K562 (cell line): ENCODE data around the gene CSF1. TPM values are rescaled to one million over a fixed set of nuclear protein-coding genes. Genes with fewer than 3 reads are reported as not detected.

ENCODE experiments used
- CAMTA2 ChIP-seq: fragments of 250-450 bp; sonication (Bioruptor Pico); conservative IDR thresholded peaks from 2 replicates; pipeline ENCODE4 v1.5.1; 2022
- CREB3 ChIP-seq: fragments of 450-650 bp; conservative IDR thresholded peaks from 2 replicates; pipeline ENCODE4 v1.6.1; 2016; ENCODE audit warnings: missing genetic modification characterization, low read depth, mild to moderate bottlenecking, missing compliant biosample characterization, moderate library complexity
- DMBX1 ChIP-seq: fragments of 250-450 bp; sonication (Bioruptor Pico); IDR thresholded peaks from 2 replicates; pipeline ENCODE4 v1.8.0; 2022; ENCODE audit warnings: inconsistent platforms, mild to moderate bottlenecking, moderate library complexity, borderline replicate concordance
- ELF1 ChIP-seq: fragments of 200-800 bp; sonication (Bioruptor generic); IDR thresholded peaks from 2 replicates; pipeline ENCODE4 v1.6.1; 2016; ENCODE audit warnings: missing genetic modification characterization, missing compliant biosample characterization
- GTF2A2 ChIP-seq: IDR thresholded peaks from 2 replicates; pipeline ENCODE4 v1.6.1; 2016; ENCODE audit warnings: mild to moderate bottlenecking, missing genetic modification characterization, missing compliant biosample characterization
- HDAC8 ChIP-seq: fragments of 450-650 bp; IDR thresholded peaks from 2 replicates; pipeline ENCODE4 v1.6.1; 2016; ENCODE audit warnings: mild to moderate bottlenecking, missing genetic modification characterization, moderate library complexity, missing compliant biosample characterization
- ILK ChIP-seq: fragments of 450-650 bp; IDR thresholded peaks from 2 replicates; pipeline ENCODE4 v1.6.1; 2016; ENCODE audit warnings: missing genetic modification characterization, low read depth, mild to moderate bottlenecking, missing compliant biosample characterization, moderate library complexity, borderline replicate concordance
- MED1 ChIP-seq: sonication (generic); formaldehyde crosslinking; IDR thresholded peaks from 2 replicates; pipeline ENCODE4 v1.8.1; 2023; ENCODE audit warnings: missing genetic modification reagents, borderline replicate concordance
- MEF2D ChIP-seq: conservative IDR thresholded peaks from 2 replicates; pipeline ENCODE4 v1.6.1; 2016; ENCODE audit warnings: low read depth, missing genetic modification characterization, missing compliant biosample characterization
- NR2C1 ChIP-seq, 2 experiments: fragments of 450-650 bp; IDR thresholded peaks; 2 replicates each; pipeline ENCODE4 v1.6.1; 2017; ENCODE audit warnings: mild to moderate bottlenecking in 2 of 2, antibody characterized with exemption in 1 of 2, inconsistent platforms in 1 of 2, missing compliant biosample characterization in 1 of 2, missing genetic modification characterization in 1 of 2
- NR4A1 ChIP-seq, 2 experiments: fragments of 250-450 bp in 1 of 2; fragments of 450-650 bp in 1 of 2; sonication (Bioruptor Pico) in 1 of 2; IDR thresholded peaks; 2 replicates each; pipeline versions ENCODE4 v1.4.0 to v1.6.1; 2016 to 2020; ENCODE audit warnings: mild to moderate bottlenecking in 2 of 2, missing compliant biosample characterization in 1 of 2, missing genetic modification characterization in 1 of 2, moderate library complexity in 1 of 2
- SRSF1 ChIP-seq: fragments of 200-400 bp; formaldehyde crosslinking; IDR thresholded peaks from 2 replicates; pipeline ENCODE4 v1.6.1; 2017; ENCODE audit warnings: mild to moderate bottlenecking, low read depth, low read length, moderate library complexity
- ZNF583 ChIP-seq: fragments of 250-450 bp; sonication (Bioruptor Pico); IDR thresholded peaks from 2 replicates; pipeline ENCODE4 v1.4.0; 2020
- ZNF592 ChIP-seq: fragments of 450-650 bp; IDR thresholded peaks from 2 replicates; pipeline ENCODE4 v1.6.1; 2017; ENCODE audit warnings: antibody characterized with exemption, mild to moderate bottlenecking
- ZNF639 ChIP-seq, 2 experiments: fragments of 200-800 bp in 1 of 2; sonication (Bioruptor generic) in 1 of 2; sonication (generic) in 1 of 2; formaldehyde crosslinking in 1 of 2; IDR thresholded peaks in 1 of 2; conservative IDR thresholded peaks in 1 of 2; 2 replicates each; pipeline versions ENCODE4 v1.5.0 to v1.6.1; 2016 to 2020; ENCODE audit warnings: missing compliant biosample characterization in 1 of 2, missing genetic modification characterization in 1 of 2, missing genetic modification reagents in 1 of 2
- polyA plus RNA-seq, 8 experiments: library from polyadenylated mRNA; depleted of rRNA in 4 of 8; stranded (reverse) in 5 of 8; unstranded in 3 of 8; fragments of >200 nt; fragmentation: Nextera tagmentation in 2 of 8; fragmentation: Illumina TruSeq in 1 of 8; extraction: Ambion mirVana in 2 of 8; extraction: Trizol in 1 of 8; gene quantifications; 2 replicates each; pipeline versions ENCODE4 v1.2.1 to v1.2.3, GENCODE V29; 2011 to 2014; ENCODE audit warnings: inconsistent platforms in 1 of 8, missing spikeins in 1 of 8
- total RNA-seq, 7 experiments: library from RNA; depleted of rRNA in 6 of 7; stranded (reverse); fragments of >200 nt in 6 of 7; fragmentation: Illumina TruSeq in 2 of 7; extraction: Trizol in 2 of 7; gene quantifications; 2 replicates each; pipeline versions ENCODE4 v1.2.1 to v1.2.3, GENCODE V29; 2011 to 2021; ENCODE audit warnings: low replicate concordance in 1 of 7

The CSF1 gene
- total and polyA plus RNA-seq, 9 of the 15 experiments (the other 6 are each of a cell fraction or from before 2014, with no cell fraction given), result 0.18 to 11.8 (median 2.8) TPM

GRCh38 chr1:109914587-109915240, 4.1 kb downstream of the CSF1 start (continued):
- TF ChIP-seq CREB3 (tag), result peak; percentile 72; the same call in 1 of the 2 replicates
- TF ChIP-seq MED1 (CRISPR knock-in tag), result no peak
- peak; percentile 70; the same call in 1 of the 2 replicates for TF ChIP-seq DMBX1 (CRISPR knock-in tag)
- TF ChIP-seq ZNF592, result peak; percentile 80
- 0 out of 4 replicates have a peak, but pooled peaks of 1 of the 2 experiments have one; percentile 36 for TF ChIP-seq ZNF639 (CRISPR knock-in tag; conservative IDR thresholded peaks at IDR 0.05 in 1 of 2, IDR thresholded peaks at IDR 0.05 in 1 of 2)
- no peak for TF ChIP-seq NR4A1 (CRISPR knock-in tag; IDR thresholded peaks at IDR 0.05)
- TF ChIP-seq NR4A1 (tag; IDR thresholded peaks at IDR 0.05), result 0 out of 2 replicates have a peak, but pooled peaks have one; percentile 57
- peak; percentile 50; the same call in 1 of the 2 replicates for TF ChIP-seq GTF2A2 (tag)
- TF ChIP-seq MEF2D (tag), result 0 out of 2 replicates have a peak, but pooled peaks have one; percentile 40
- no peak for TF ChIP-seq NR2C1 (IDR thresholded peaks at IDR 0.05)
- peak; percentile 49; the same call in 1 of the 2 replicates for TF ChIP-seq NR2C1 (tag; IDR thresholded peaks at IDR 0.05)
- TF ChIP-seq ILK, result no peak
- TF ChIP-seq HDAC8, result 0 out of 2 replicates have a peak, but pooled peaks have one; percentile 27
- TF ChIP-seq ZNF583 (CRISPR knock-in tag), result peak; percentile 74; the same call in 1 of the 2 replicates
- TF ChIP-seq SRSF1, result no peak
- TF ChIP-seq CAMTA2, result no peak
- TF ChIP-seq ELF1 (tag), result no peak
- TF ChIP-seq, all 486 proteins: peak for 12
